A673 (cell line): ENCODE results near the gene AIP. TPM values are rescaled to one million over a fixed set of nuclear protein-coding genes. Genes with fewer than 3 reads are reported as not detected.
A peak's percentile ranks its signal among the peaks of the same experiment; 100 is the strongest.

Experiments used
- BruUV-seq: library from RNA; stranded (reverse); fragments of 400-500 nt; replicated peaks from 2 replicates; lab custom pipeline; 2021; lab: Mats Ljungman, UMichigan
- CTCF ChIA-PET: fragments of 300-600 bp; sonication (Branson Sonifier 250); formaldehyde crosslinking; loops from one replicate; lab custom pipeline; 2022; ENCODE audit warnings: antibody characterized with exemption; lab: Charles Lee
- POLR2A ChIA-PET: fragments of 300-600 bp; sonication (Branson Sonifier 250); formaldehyde crosslinking; loops from one replicate; lab custom pipeline; 2022; ENCODE audit warnings: antibody characterized with exemption; ENCODE audit not compliant: low non-redundant PET; lab: Charles Lee
- DNase-seq: peaks from one replicate; pipeline ENCODE4 v3.0.0-alpha.2; 2015; ENCODE audit warnings: low spot score
- H3K27ac ChIP-seq: fragments of 200-600 bp; sonication (generic); 2 replicates; pipeline ENCODE4 v1.5.1; 2016; ENCODE audit warnings: mixed run types, low read depth, mild to moderate bottlenecking, mixed read lengths, antibody characterized with exemption, low read length; ENCODE audit not compliant: poor library complexity, severe bottlenecking
- H3K27me3 ChIP-seq: fragments of 200-600 bp; sonication (generic); replicated peaks from 2 replicates; pipeline ENCODE4 v1.6.1; 2017; ENCODE audit warnings: mixed run types, low read depth, mild to moderate bottlenecking, mixed read lengths, antibody characterized with exemption, low read length; ENCODE audit not compliant: insufficient read depth, poor library complexity
- H3K36me3 ChIP-seq: fragments of 200-600 bp; sonication (generic); 2 replicates; pipeline ENCODE4 v1.6.1; 2016; ENCODE audit warnings: mixed run types, mild to moderate bottlenecking, mixed read lengths, antibody characterized with exemption, low read length; ENCODE audit not compliant: insufficient read depth, poor library complexity, severe bottlenecking
- H3K4me1 ChIP-seq: fragments of 200-600 bp; sonication (generic); 2 replicates; pipeline ENCODE4 v1.6.1; 2017; ENCODE audit warnings: mixed run types, mild to moderate bottlenecking, mixed read lengths, antibody characterized with exemption, low read length; ENCODE audit not compliant: insufficient read depth, poor library complexity, severe bottlenecking
- H3K4me3 ChIP-seq: fragments of 200-600 bp; sonication (generic); 2 replicates; pipeline ENCODE4 v1.5.1; 2016; ENCODE audit warnings: low read depth, mixed run types, mild to moderate bottlenecking, mixed read lengths, low read length; ENCODE audit not compliant: poor library complexity, severe bottlenecking
- H3K9me3 ChIP-seq: fragments of 200-600 bp; sonication (generic); 2 replicates; pipeline ENCODE4 v1.6.1; 2016; ENCODE audit warnings: mixed run types, low read depth, mild to moderate bottlenecking, mixed read lengths, antibody characterized with exemption, low read length; ENCODE audit not compliant: poor library complexity, severe bottlenecking
- EZH2 ChIP-seq: fragments of 200-600 bp; sonication (generic); IDR thresholded peaks from 2 replicates; pipeline ENCODE4 v1.6.1; 2017; ENCODE audit warnings: borderline replicate concordance, low read depth, mild to moderate bottlenecking, mixed read lengths, antibody characterized with exemption, low read length; ENCODE audit not compliant: poor library complexity, severe bottlenecking
- intact Hi-C: fragments of 100-400 bp; cut with micrococcal nuclease; formaldehyde crosslinking; loops from one replicate; pipeline ENCODE4 v1.10.0; 2022; ENCODE audit not compliant: unreplicated experiment
- total RNA-seq: library from RNA; stranded (reverse); gene quantifications from 2 replicates; pipeline ENCODE4 v1.2.3, GENCODE V29; 2021
- TF ChIP-seq, protein P1 (sequence below): fragments of 300-800, 200-600 bp; sonication (generic); conservative IDR thresholded peaks from 2 replicates; pipeline ENCODE4 v1.5.1; 2017; ENCODE audit warnings: low read depth, mild to moderate bottlenecking, antibody characterized with exemption, low read length, moderate library complexity, mixed read lengths

Gene AIP
- total RNA-seq, 1 experiment from 2014 or later: 66.0 TPM

DNA sequence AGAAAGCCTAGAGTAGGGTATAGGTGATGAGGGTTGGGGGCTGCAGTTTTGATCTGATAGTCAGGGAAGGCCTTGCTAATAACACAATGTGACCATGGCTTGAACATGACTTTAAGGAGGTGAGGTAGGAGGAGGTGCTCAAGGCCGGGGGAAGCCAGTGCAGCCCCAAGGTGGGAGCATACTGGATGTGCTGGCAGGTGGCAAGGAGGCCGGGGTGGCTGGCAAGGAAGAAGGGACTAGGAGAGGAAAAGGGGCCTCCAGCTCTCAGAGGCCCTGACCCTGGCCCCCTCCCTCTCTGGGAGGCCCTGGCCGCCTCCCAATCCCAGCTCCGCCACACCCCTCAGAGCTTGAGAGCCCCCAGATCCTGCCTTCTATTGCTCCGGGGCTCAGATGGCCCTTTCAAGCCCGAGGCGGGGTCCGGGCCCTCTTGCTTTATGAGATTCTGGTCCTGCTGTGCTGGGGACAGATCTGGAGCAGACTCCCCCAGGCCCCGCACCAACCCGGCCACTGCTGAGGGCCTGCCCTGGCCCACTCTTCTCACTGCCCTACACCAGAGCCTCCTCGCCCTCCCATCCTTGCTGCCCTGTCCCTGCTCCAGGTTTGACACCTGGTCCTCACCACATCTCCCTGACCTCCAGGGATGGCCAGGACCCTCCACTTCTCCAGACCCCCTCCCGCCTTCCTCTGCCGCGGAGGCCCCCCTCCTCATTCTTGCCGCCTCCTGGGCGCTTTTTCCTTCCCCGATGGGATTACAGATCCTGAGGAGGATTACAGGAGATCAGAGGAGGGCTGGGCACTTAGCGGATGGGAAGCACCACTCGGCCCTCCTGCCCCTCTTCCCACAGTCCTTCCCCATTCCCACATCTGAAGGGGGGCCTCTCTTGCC lies 20.5 kb downstream of the AIP start:
- Histone ChIP-seq H3K4me1 (peaks cover 46% of the 10 kb centered on the region), H3K4me3 (peak overlapping the region; percentile 75), H3K27ac (no peak overlapping the region), H3K36me3 (peaks cover 4% of the 10 kb centered on the region), H3K9me3 (no peaks in the 10 kb centered on the region), H3K27me3 (no peaks in the 10 kb centered on the region)
- intact Hi-C loops: no loop called here
- no peak for TF ChIP-seq EZH2
- TF ChIP-seq, protein P1, sequence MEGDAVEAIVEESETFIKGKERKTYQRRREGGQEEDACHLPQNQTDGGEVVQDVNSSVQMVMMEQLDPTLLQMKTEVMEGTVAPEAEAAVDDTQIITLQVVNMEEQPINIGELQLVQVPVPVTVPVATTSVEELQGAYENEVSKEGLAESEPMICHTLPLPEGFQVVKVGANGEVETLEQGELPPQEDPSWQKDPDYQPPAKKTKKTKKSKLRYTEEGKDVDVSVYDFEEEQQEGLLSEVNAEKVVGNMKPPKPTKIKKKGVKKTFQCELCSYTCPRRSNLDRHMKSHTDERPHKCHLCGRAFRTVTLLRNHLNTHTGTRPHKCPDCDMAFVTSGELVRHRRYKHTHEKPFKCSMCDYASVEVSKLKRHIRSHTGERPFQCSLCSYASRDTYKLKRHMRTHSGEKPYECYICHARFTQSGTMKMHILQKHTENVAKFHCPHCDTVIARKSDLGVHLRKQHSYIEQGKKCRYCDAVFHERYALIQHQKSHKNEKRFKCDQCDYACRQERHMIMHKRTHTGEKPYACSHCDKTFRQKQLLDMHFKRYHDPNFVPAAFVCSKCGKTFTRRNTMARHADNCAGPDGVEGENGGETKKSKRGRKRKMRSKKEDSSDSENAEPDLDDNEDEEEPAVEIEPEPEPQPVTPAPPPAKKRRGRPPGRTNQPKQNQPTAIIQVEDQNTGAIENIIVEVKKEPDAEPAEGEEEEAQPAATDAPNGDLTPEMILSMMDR: no peak
- ChIA-PET CTCF (no interaction called here), POLR2A (no interaction called here)
- BruUV-seq: no TSS peak
- no peak for DNase-seq

DNA sequence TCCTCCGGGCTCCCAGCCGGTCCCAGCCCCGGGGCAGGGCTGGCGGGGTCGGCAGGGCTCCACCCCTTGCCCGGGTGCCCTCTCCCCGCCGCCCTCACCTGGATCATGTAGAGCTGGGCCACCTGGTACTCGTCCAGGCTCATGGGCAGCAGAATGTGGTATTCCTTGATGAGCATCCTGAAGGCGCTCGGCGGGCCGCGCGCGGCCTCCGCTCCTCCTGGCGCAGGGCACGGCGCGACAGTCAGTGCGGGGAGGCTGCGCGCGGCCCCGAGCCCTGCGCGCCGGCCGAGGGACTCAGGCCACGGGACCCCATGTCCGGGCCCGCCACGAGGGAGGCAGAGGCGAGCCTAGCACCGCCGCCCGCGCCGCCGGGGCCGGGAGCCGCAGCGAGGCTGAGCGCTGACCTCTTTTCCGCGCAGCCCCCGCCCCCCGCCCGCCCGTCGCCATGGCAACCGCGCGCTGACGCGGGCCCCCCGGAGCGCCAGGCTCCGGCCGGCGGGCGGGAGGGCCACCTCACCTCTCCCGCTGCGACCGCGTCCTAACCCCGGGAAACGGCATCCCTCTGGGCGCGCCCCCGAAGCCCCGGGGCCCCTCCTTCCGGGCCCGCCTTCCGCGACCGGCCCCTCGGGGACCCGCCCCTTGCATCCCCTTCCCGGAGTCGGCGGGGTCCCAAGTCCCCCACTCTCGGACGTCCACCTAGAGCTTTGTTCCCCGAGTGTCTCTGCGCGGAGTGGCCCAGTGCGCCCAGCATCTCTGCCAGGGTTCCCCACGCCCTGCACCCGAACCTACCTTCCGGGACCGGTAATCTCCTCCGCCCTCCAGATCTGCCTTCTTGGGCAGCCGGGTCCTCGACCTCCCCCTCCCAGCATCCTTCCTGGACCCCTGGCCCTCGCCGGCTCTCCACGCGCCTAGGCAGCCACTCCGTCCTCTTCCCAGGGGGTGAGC lies 21.5 kb downstream of the AIP start:
- Histone ChIP-seq H3K27me3 (no peaks in the 10 kb centered on the region), H3K27ac (peak overlapping the region; percentile 55), H3K4me3 (peak overlapping the region; percentile 75), H3K9me3 (no peaks in the 10 kb centered on the region), H3K36me3 (peaks cover 4% of the 10 kb centered on the region), H3K4me1 (peaks cover 46% of the 10 kb centered on the region)
- no TSS peak for BruUV-seq
- intact Hi-C loops: no loop called here
- peak; percentile 45 for DNase-seq
- no peak for TF ChIP-seq EZH2
- TF ChIP-seq, protein P1: no peak
- CTCF ChIA-PET: no interaction called here
- POLR2A ChIA-PET: no interaction called here

DNA sequence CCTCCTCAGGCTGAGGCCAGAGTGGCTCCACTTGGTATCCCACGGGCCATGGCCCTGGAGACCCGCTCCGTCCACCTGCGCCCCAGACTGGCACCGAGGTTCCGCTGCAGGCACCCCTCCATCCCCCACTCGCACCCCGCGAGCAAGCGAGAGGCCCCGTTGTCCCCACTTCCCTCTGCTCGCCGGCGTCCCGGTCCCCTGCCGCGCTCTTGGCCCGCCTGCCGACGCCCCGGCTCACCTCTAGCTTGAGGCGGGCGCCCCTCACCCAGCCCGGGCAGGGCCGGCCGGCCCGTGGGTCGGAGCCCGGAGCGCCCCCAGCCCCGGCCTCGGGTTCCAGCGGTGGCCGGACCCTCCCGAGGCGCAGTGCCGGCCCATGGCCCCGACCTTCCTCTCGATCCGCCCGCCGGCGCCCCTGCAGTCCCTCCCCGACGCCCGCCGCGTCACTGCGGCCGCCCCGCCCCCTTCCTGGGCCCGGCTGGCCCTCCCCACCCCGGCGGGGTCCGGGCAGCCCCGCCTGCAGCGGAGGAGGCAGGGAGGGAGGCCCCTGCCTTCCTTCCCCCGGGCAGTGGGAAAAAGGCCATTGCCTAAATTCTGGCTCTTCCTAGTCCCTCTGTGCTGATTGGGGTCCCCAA lies 22.2 kb downstream of the AIP start, which contains the start of gene PITPNM1:
Gene PITPNM1 (minus strand): TSS at position 414 of the 632 bp plus-strand sequence. CDS start 1,183 bp downstream, outside the sequence.
- BruUV-seq: no TSS peak
- intact Hi-C loops: loop anchor here (5.0 kb wide), 2 partner anchors 113 to 153 kb away; partner anchors contain the start of genes POLD4 and RAD9A
- Histone ChIP-seq H3K4me1 (peaks cover 46% of the 10 kb centered on the region), H3K4me3 (peak within 1 kb of the TSS; percentile 75), H3K36me3 (peaks cover 4% of the 10 kb centered on the region), H3K27me3 (no peaks in the 10 kb centered on the region), H3K27ac (peak within 1 kb of the TSS; percentile 55), H3K9me3 (no peaks in the 10 kb centered on the region)
- ChIA-PET POLR2A (no interaction called here), CTCF (no interaction called here)
- TF ChIP-seq, protein P1: no peak
- TF ChIP-seq EZH2: no peak
- DNase-seq: peak; percentile 81
